HEK293 (cell line): Measurements from ENCODE around the gene ZNF521.

Experiments used
- ATF2 ChIP-seq: fragments of 450-650 bp; formaldehyde crosslinking; IDR thresholded peaks from 2 replicates; pipeline ENCODE4 v1.5.1; 2016; ENCODE audit warnings: missing biosample characterization, missing genetic modification characterization, low read depth
- CTCF ChIP-seq: fragments of 450-650 bp; formaldehyde crosslinking; IDR thresholded peaks from 2 replicates; pipeline ENCODE4 v1.5.1; 2016; ENCODE audit warnings: missing biosample characterization, missing genetic modification characterization
- GFI1B ChIP-seq: fragments of 450-650 bp; formaldehyde crosslinking; IDR thresholded peaks from 2 replicates; pipeline ENCODE4 v1.5.1; 2016; ENCODE audit warnings: missing biosample characterization, missing genetic modification characterization
- YY1 ChIP-seq: fragments of 450-650 bp; formaldehyde crosslinking; IDR thresholded peaks from 2 replicates; pipeline ENCODE4 v1.5.1; 2018; ENCODE audit warnings: missing biosample characterization, missing genetic modification characterization
- ZBTB20 ChIP-seq: fragments of 450-650 bp; formaldehyde crosslinking; IDR thresholded peaks from 2 replicates; pipeline ENCODE4 v1.5.1; 2016; ENCODE audit warnings: missing biosample characterization, missing genetic modification characterization
- ZEB2 ChIP-seq: fragments of 450-650 bp; formaldehyde crosslinking; IDR thresholded peaks from 2 replicates; pipeline ENCODE4 v1.5.1; 2016; ENCODE audit warnings: missing biosample characterization, missing genetic modification characterization
- ZNF133 ChIP-seq: fragments of 450-650 bp; formaldehyde crosslinking; IDR thresholded peaks from 2 replicates; pipeline ENCODE4 v1.5.1; 2016; ENCODE audit warnings: missing biosample characterization, missing genetic modification characterization
- ZNF366 ChIP-seq: fragments of 450-650 bp; formaldehyde crosslinking; conservative IDR thresholded peaks from 2 replicates; pipeline ENCODE4 v1.5.1; 2016; ENCODE audit warnings: missing biosample characterization, missing genetic modification characterization
- ZNF76 ChIP-seq: fragments of 450-650 bp; formaldehyde crosslinking; IDR thresholded peaks from 2 replicates; pipeline ENCODE4; 2016; ENCODE audit warnings: low read depth, missing biosample characterization, missing genetic modification characterization, borderline replicate concordance
- ZNF792 ChIP-seq: fragments of 450-650 bp; formaldehyde crosslinking; IDR thresholded peaks from 2 replicates; pipeline ENCODE4 v1.5.1; 2016; ENCODE audit warnings: missing biosample characterization, missing genetic modification characterization

GRCh38 chr18:25043104-25043503, 308.9 kb downstream of the ZNF521 start:
- no peak for TF ChIP-seq CTCF (tag by site-specific recombination)
- TF ChIP-seq ZNF133 (tag by site-specific recombination), result no peak
- no peak for TF ChIP-seq ATF2 (tag by site-specific recombination)
- TF ChIP-seq ZEB2 (tag by site-specific recombination), result no peak
- TF ChIP-seq ZNF792 (tag by site-specific recombination), result no peak
- no peak for TF ChIP-seq ZNF366 (tag by site-specific recombination)
- TF ChIP-seq ZNF76 (tag by site-specific recombination), result no peak
- TF ChIP-seq YY1, result no peak
- no peak for TF ChIP-seq GFI1B (tag by site-specific recombination)
- TF ChIP-seq ZBTB20 (tag by site-specific recombination), result no peak
